Endothelial cell of umbilical vein (primary cell): ENCODE data around the gene EDEM1. TPM values are rescaled to one million over a fixed set of nuclear protein-coding genes. Genes with fewer than 3 reads are reported as not detected.

ENCODE experiments used
- BruUV-seq: library from RNA; stranded (reverse); fragments of 400-500 nt; replicated peaks from 2 replicates; lab custom pipeline; 2021; lab: Mats Ljungman, UMichigan
- CTCF ChIA-PET: fragments of 300-600, 350-600 bp; sonication (Branson Sonifier 250); formaldehyde crosslinking; loops from one replicate; lab custom pipeline; 2021; ENCODE audit warnings: antibody characterized with exemption, inconsistent platforms; lab: Charles Lee
- POLR2A ChIA-PET: fragments of 300-600, 350-600 bp; sonication (Branson Sonifier 250); formaldehyde crosslinking; loops from one replicate; lab custom pipeline; 2021; ENCODE audit warnings: antibody characterized with exemption, inconsistent platforms; lab: Charles Lee
- DNase-seq: peaks from one replicate; pipeline ENCODE4 v3.0.0-alpha.2; 2011; ENCODE audit warnings: low read depth, low spot score
- FAIRE-seq: peaks from 2 replicates; lab custom pipeline; 2011; peaks lifted over from hg19 to GRCh38; lab: Jason Lieb, UNC
- H2AFZ ChIP-seq: 2 replicates; pipeline ENCODE4 v1.6.0; 2012; ENCODE audit warnings: low read depth, low read length, control low read depth, inconsistent platforms
- H3K27ac ChIP-seq: 2 replicates; pipeline ENCODE4 v1.5.1; 2011; ENCODE audit warnings: low read depth, mild to moderate bottlenecking, control low read depth, low read length, moderate library complexity; ENCODE audit not compliant: insufficient read depth
- H3K27me3 ChIP-seq, 2 experiments: 2 replicates each; pipeline versions ENCODE4 v1.6.0 to v1.6.1; 2011; ENCODE audit warnings: low read length in 2 of 2, mixed read lengths in 1 of 2; ENCODE audit not compliant: control insufficient read depth in 2 of 2, insufficient read depth in 2 of 2
- H3K36me3 ChIP-seq, 2 experiments: 2 replicates in 1 of 2; 3 replicates in 1 of 2; pipeline ENCODE4 v1.5.1; 2011; ENCODE audit warnings: low read length in 2 of 2, mild to moderate bottlenecking in 1 of 2, moderate library complexity in 1 of 2; ENCODE audit not compliant: control insufficient read depth in 2 of 2, insufficient read depth in 2 of 2; ENCODE audit errors: extremely low read depth in 1 of 2
- H3K4me1 ChIP-seq: 3 replicates; pipeline ENCODE4 v1.5.1; 2011; ENCODE audit warnings: mild to moderate bottlenecking, low read length; ENCODE audit not compliant: control insufficient read depth, insufficient read depth; ENCODE audit errors: extremely low read depth
- H3K4me2 ChIP-seq: 2 replicates; pipeline ENCODE4 v1.6.1; 2011; ENCODE audit warnings: low read length, control low read depth, mixed read lengths; ENCODE audit not compliant: insufficient read depth
- H3K4me3 ChIP-seq, 3 experiments: fragments of 200-600 bp in 1 of 3; sonication (generic), shearing (Covaris generic) in 1 of 3; replicated peaks in 1 of 3; 2 replicates each; pipeline ENCODE4 v1.5.1; 2011 to 2016; ENCODE audit warnings: control low read depth in 3 of 3, low read length in 3 of 3, mild to moderate bottlenecking in 2 of 3, inconsistent platforms in 1 of 3, low read depth in 1 of 3, moderate library complexity in 1 of 3; ENCODE audit not compliant: insufficient read depth in 1 of 3
- H3K79me2 ChIP-seq: 2 replicates; pipeline ENCODE4 v1.6.0; 2012; ENCODE audit warnings: low read length, inconsistent platforms; ENCODE audit not compliant: control insufficient read depth, insufficient read depth
- H3K9ac ChIP-seq: replicated peaks from 2 replicates; pipeline ENCODE3; 2011; ENCODE audit warnings: low read length, control low read depth; ENCODE audit not compliant: insufficient read depth; ENCODE audit errors: extremely low read depth
- H3K9me1 ChIP-seq: replicated peaks from 3 replicates; pipeline ENCODE4 v1.6.0; 2011; ENCODE audit warnings: mild to moderate bottlenecking, low read length; ENCODE audit not compliant: control insufficient read depth, insufficient read depth; ENCODE audit errors: extremely low read depth
- H3K9me3 ChIP-seq: replicated peaks from 2 replicates; pipeline ENCODE4 v1.5.1; 2012; ENCODE audit warnings: low read length, inconsistent platforms; ENCODE audit not compliant: control insufficient read depth, insufficient read depth
- H4K20me1 ChIP-seq: replicated peaks from 2 replicates; pipeline ENCODE3; 2011; ENCODE audit warnings: mild to moderate bottlenecking, low read length; ENCODE audit not compliant: control insufficient read depth, insufficient read depth; ENCODE audit errors: extremely low read depth
- CTCF ChIP-seq, 2 donors: IDR thresholded peaks; 1 replicate in 1 of 2; 2 replicates in 1 of 2; pipeline ENCODE4 v1.5.1; 2011; ENCODE audit warnings: low read length in 2 of 2, mild to moderate bottlenecking in 2 of 2, moderate library complexity in 2 of 2, control low read depth in 1 of 2, inconsistent platforms in 1 of 2, low read depth in 1 of 2; ENCODE audit not compliant: insufficient read depth in 1 of 2; ENCODE audit errors: extremely low read depth in 1 of 2
- EZH2 ChIP-seq: IDR thresholded peaks from 2 replicates; pipeline ENCODE4 v1.6.1; 2012; ENCODE audit warnings: borderline replicate concordance, low read depth, mild to moderate bottlenecking, moderate library complexity, low read length, inconsistent platforms; ENCODE audit not compliant: severe bottlenecking
- FOS ChIP-seq: IDR thresholded peaks from 2 replicates; pipeline ENCODE4 v1.6.1; 2011; ENCODE audit warnings: mild to moderate bottlenecking, low read length, moderate library complexity, borderline replicate concordance; ENCODE audit not compliant: insufficient read depth
- GATA2 ChIP-seq: IDR thresholded peaks from 2 replicates; pipeline ENCODE4 v1.7.0; 2011; ENCODE audit warnings: low read depth, mild to moderate bottlenecking, moderate library complexity, mixed read lengths, low read length; ENCODE audit not compliant: insufficient read length, insufficient read depth
- JUN ChIP-seq: IDR thresholded peaks from 2 replicates; pipeline ENCODE4 v1.6.1; 2011; ENCODE audit warnings: borderline replicate concordance, low read depth; ENCODE audit not compliant: insufficient read length, insufficient read depth
- MAX ChIP-seq: IDR thresholded peaks from 2 replicates; pipeline ENCODE4 v1.6.1; 2011; ENCODE audit not compliant: insufficient read depth, insufficient read length
- MYC ChIP-seq: IDR thresholded peaks from one replicate; pipeline ENCODE4 v1.6.1; 2011; ENCODE audit warnings: mild to moderate bottlenecking, low read depth, low read length
- POLR2A ChIP-seq: IDR thresholded peaks from 2 replicates; pipeline ENCODE4 v1.6.1; 2012; ENCODE audit warnings: low read depth, mild to moderate bottlenecking, control low read depth, low read length
- POLR2AphosphoS5 ChIP-seq: IDR thresholded peaks from 2 replicates; pipeline ENCODE4 v1.6.1; 2012; ENCODE audit warnings: low read depth, mild to moderate bottlenecking, control low read depth, low read length, moderate library complexity; ENCODE audit not compliant: insufficient read depth
- dilution Hi-C: fragments of 300-500 bp; cut with MboI; formaldehyde crosslinking; loops from one replicate; pipeline ENCODE4 v1.15.0; 2019; ENCODE audit warnings: low sequenced_read_pairs; ENCODE audit not compliant: extremely low pct_ligation_motif_present
- intact Hi-C: fragments of 100-400 bp; cut with micrococcal nuclease; formaldehyde crosslinking; loops from one replicate; pipeline ENCODE4 v1.10.0; 2022
- polyA plus RNA-seq, 4 experiments: library from polyadenylated mRNA; depleted of rRNA in 3 of 4; stranded (reverse) in 3 of 4; unstranded in 1 of 4; fragments of >200 nt; gene quantifications; 2 replicates each; pipeline versions ENCODE4 v1.2.1 to v1.2.3, GENCODE V29; 2011 to 2012; ENCODE audit warnings: missing spikeins in 1 of 4
- total RNA-seq: library from RNA; stranded (reverse); gene quantifications from 2 replicates; pipeline ENCODE4 v1.2.3, GENCODE V29; 2021

EDEM1 gene
- total and polyA plus RNA-seq, 2 donors (not counting 3 experiments of a cell fraction or from before 2014, with no cell fraction given) = 19.4 to 61.1 TPM

GRCh38 chr3:5195605-5196004, 8.1 kb downstream of the EDEM1 start:
- no peak overlapping the region for H3K9ac ChIP-seq
- no peaks in the 10 kb centered on the region for H3K27me3 ChIP-seq
- DNase-seq (no peak), FAIRE-seq (no peak)
- TF ChIP-seq GATA2 = no peak
- H3K4me3 ChIP-seq = no peak overlapping the region
- CTCF ChIA-PET = interaction anchor here (0.8 to 1.9 kb wide), 3 partner anchors 9 to 59 kb away, joined by 3 to 11 read pairs (median 5); partner anchors contain the start of gene EDEM1
- POLR2A ChIA-PET = interaction anchor here (1.2 kb wide), 1 partner anchor 9 kb away, joined by 3 read pairs; no protein-coding TSS in a partner anchor
- BruUV-seq = no TSS peak
- no peaks in the 10 kb centered on the region for H3K9me1 ChIP-seq
- dilution Hi-C loops = no loop called here
- peaks cover 38% of the 10 kb centered on the region for H3K4me1 ChIP-seq
- H3K4me2 ChIP-seq = no peak overlapping the region
- intact Hi-C loops = loop anchor here (1.0 to 2.0 kb wide), 3 partner anchors 8 to 1253 kb away; partner anchors contain the start of genes ARL8B and EDEM1
- no peak overlapping the region for H2AFZ ChIP-seq
- H3K36me3 ChIP-seq = peaks cover 4 to 12% of the 10 kb centered on the region in 2 experiments
- H3K9me3 ChIP-seq = no peaks in the 10 kb centered on the region
- H4K20me1 ChIP-seq = no peaks in the 10 kb centered on the region
- H3K79me2 ChIP-seq = peaks cover 66% of the 10 kb centered on the region
- H3K27ac ChIP-seq = peak overlapping the region; percentile 75

- no peak overlapping the region for H2AFZ ChIP-seq
- no peak overlapping the region for H3K9ac ChIP-seq
- DNase-seq (no peak), FAIRE-seq (no peak)
- H3K4me2 ChIP-seq = peak overlapping the region; percentile 8
- peaks cover 52% of the 10 kb centered on the region for H3K79me2 ChIP-seq
- intact Hi-C loops = loop anchor here (2.0 kb wide), 1 partner anchor 1252 kb away; no protein-coding TSS in a partner anchor
- H3K9me1 ChIP-seq = no peaks in the 10 kb centered on the region
- H3K9me3 ChIP-seq = no peaks in the 10 kb centered on the region
- no TSS peak for BruUV-seq
- H3K36me3 ChIP-seq = peaks cover 6 to 15% of the 10 kb centered on the region in 2 experiments
- no peaks in the 10 kb centered on the region for H4K20me1 ChIP-seq
- CTCF ChIA-PET = interaction anchor here (0.7 to 3.0 kb wide), 12 partner anchors 10 to 485 kb away, joined by 3 to 12 read pairs (median 3); partner anchors contain the start of genes ARL8B and EDEM1
- H3K4me3 ChIP-seq = no peak overlapping the region
- H3K4me1 ChIP-seq = peaks cover 38% of the 10 kb centered on the region
- H3K27ac ChIP-seq = peak overlapping the region; percentile 75
- POLR2A ChIA-PET = interaction anchor here (0.7 to 1.0 kb wide), 2 partner anchors 9 to 12 kb away, joined by 3 to 5 read pairs; no protein-coding TSS in a partner anchor
- H3K27me3 ChIP-seq = no peaks in the 10 kb centered on the region
- TF ChIP-seq FOS (no peak), POLR2A (no peak), GATA2 (no peak), MAX (no peak), CTCF (IDR thresholded peaks at IDR 0.05; ENCODE audit: extremely low read depth in 1 of 2, insufficient read depth in 1 of 2, low read depth in 1 of 2, low read length in 2 of 2) (no peak), POLR2AphosphoS5 (no peak), JUN (no peak), MYC (no peak), EZH2 (no peak)
- dilution Hi-C loops = no loop called here
Measured at GRCh38 chr3:5197022-5197421, 9.5 kb downstream of the EDEM1 start.
